ENCODE measurements around the gene FHL2. TPM values are rescaled to one million over a fixed set of nuclear protein-coding genes. Genes with fewer than 3 reads are reported as not detected.
A peak's percentile ranks its signal among the peaks of the same experiment; 100 is the strongest.

Gene FHL2
- total RNA-seq, 2 experiments from 2014 or later: 3.0 to 3.1 TPM

- no peak for DNase-seq
- Mint-ChIP-seq H3K9me3 (no peaks in the 10 kb centered on the region), H3K27me3 (peaks cover 52% of the 10 kb centered on the region), H3K4me3 (peak overlapping the region; percentile 21), H3K4me1 (peaks cover 6% of the 10 kb centered on the region), H3K36me3 (ENCODE audit: low read depth) (no peaks in the 10 kb centered on the region), H3K27ac (no peak overlapping the region)
- POLR2A ChIA-PET: interaction anchor here (1.4 kb wide), 1 partner anchor 9 kb away, joined by 3 read pairs; no protein-coding TSS in a partner anchor
- CTCF ChIA-PET: interaction anchor here (0.7 kb wide), 1 partner anchor 15 kb away, joined by 4 read pairs; no protein-coding TSS in a partner anchor
Observed at GRCh38 chr2:105400138-105400540, 1.3 kb upstream of the FHL2 start.

GRCh38 chr2:105399207-105399861 is 483 bp upstream of the FHL2 start:
- H3K27ac Mint-ChIP-seq: no peak overlapping the region
- peaks cover 49% of the 10 kb centered on the region for H3K27me3 Mint-ChIP-seq
- no peaks in the 10 kb centered on the region for H3K36me3 Mint-ChIP-seq (ENCODE audit: low read depth)
- ChIA-PET POLR2A (interaction anchor here (1.4 kb wide), 1 partner anchor 10 kb away, joined by 3 read pairs; no protein-coding TSS in a partner anchor), CTCF (interaction anchor here (1.1 to 1.9 kb wide), 4 partner anchors 10 to 121 kb away, joined by 3 to 7 read pairs (median 3); no protein-coding TSS in a partner anchor)
- peak overlapping the region; percentile 9 for H3K4me3 Mint-ChIP-seq
- H3K9me3 Mint-ChIP-seq: no peaks in the 10 kb centered on the region
- H3K4me1 Mint-ChIP-seq: peaks cover 6% of the 10 kb centered on the region
- no peak for DNase-seq

- ChIA-PET CTCF (interaction anchor here (1.0 to 1.9 kb wide), 4 partner anchors 8 to 123 kb away, joined by 3 to 7 read pairs (median 4); no protein-coding TSS in a partner anchor), POLR2A (no interaction called here)
- H3K27me3 Mint-ChIP-seq: peaks cover 44% of the 10 kb centered on the region
- DNase-seq: no peak
- H3K4me3 Mint-ChIP-seq: peak overlapping the region; percentile 72
- H3K4me1 Mint-ChIP-seq: peaks cover 6% of the 10 kb centered on the region
- no peaks in the 10 kb centered on the region for H3K36me3 Mint-ChIP-seq (ENCODE audit: low read depth)
- no peak overlapping the region for H3K27ac Mint-ChIP-seq
- no peaks in the 10 kb centered on the region for H3K9me3 Mint-ChIP-seq
Observed at GRCh38 chr2:105397953-105398335, 907 bp downstream of the FHL2 start.

GRCh38 chr2:105397025-105397722 is 1.7 kb downstream of the FHL2 start:
- no peaks in the 10 kb centered on the region for H3K36me3 Mint-ChIP-seq (ENCODE audit: low read depth)
- H3K27ac Mint-ChIP-seq: no peak overlapping the region
- DNase-seq: no peak
- peak overlapping the region; percentile 14 for H3K4me3 Mint-ChIP-seq
- H3K4me1 Mint-ChIP-seq: peaks cover 6% of the 10 kb centered on the region
- H3K9me3 Mint-ChIP-seq: no peaks in the 10 kb centered on the region
- peaks cover 44% of the 10 kb centered on the region for H3K27me3 Mint-ChIP-seq
- POLR2A ChIA-PET: no interaction called here
- CTCF ChIA-PET: no interaction called here

- no peak for DNase-seq
- no peak overlapping the region for H3K27ac Mint-ChIP-seq
- no peak overlapping the region for H3K4me3 Mint-ChIP-seq
- POLR2A ChIA-PET: no interaction called here
- H3K36me3 Mint-ChIP-seq (ENCODE audit: low read depth): no peaks in the 10 kb centered on the region
- H3K4me1 Mint-ChIP-seq: peaks cover 6% of the 10 kb centered on the region
- H3K9me3 Mint-ChIP-seq: no peaks in the 10 kb centered on the region
- peaks cover 44% of the 10 kb centered on the region for H3K27me3 Mint-ChIP-seq
- CTCF ChIA-PET: interaction anchor here (1.3 kb wide), 1 partner anchor 29 kb away, joined by 3 read pairs; no protein-coding TSS in a partner anchor
Observed at GRCh38 chr2:105396254-105397024, 2.4 kb downstream of the FHL2 start.

GRCh38 chr2:105395691-105396090 is 3.2 kb downstream of the FHL2 start:
- CTCF ChIA-PET: interaction anchor here (0.8 to 1.3 kb wide), 2 partner anchors 29 to 125 kb away, joined by 3 read pairs; no protein-coding TSS in a partner anchor
- peaks cover 41% of the 10 kb centered on the region for H3K27me3 Mint-ChIP-seq
- no peak for DNase-seq
- POLR2A ChIA-PET: no interaction called here
- peaks cover 6% of the 10 kb centered on the region for H3K4me1 Mint-ChIP-seq
- no peak overlapping the region for H3K27ac Mint-ChIP-seq
- H3K4me3 Mint-ChIP-seq: no peak overlapping the region
- H3K9me3 Mint-ChIP-seq: no peaks in the 10 kb centered on the region
- H3K36me3 Mint-ChIP-seq (ENCODE audit: low read depth): no peaks in the 10 kb centered on the region

GRCh38 chr2:105394951-105395611 is 3.8 kb downstream of the FHL2 start:
- H3K36me3 Mint-ChIP-seq (ENCODE audit: low read depth): no peaks in the 10 kb centered on the region
- POLR2A ChIA-PET: no interaction called here
- no peak overlapping the region for H3K27ac Mint-ChIP-seq
- DNase-seq: no peak
- H3K27me3 Mint-ChIP-seq: peaks cover 37% of the 10 kb centered on the region
- H3K4me3 Mint-ChIP-seq: no peak overlapping the region
- H3K4me1 Mint-ChIP-seq: peaks cover 6% of the 10 kb centered on the region
- no peaks in the 10 kb centered on the region for H3K9me3 Mint-ChIP-seq
- CTCF ChIA-PET: interaction anchor here (0.8 to 1.3 kb wide), 2 partner anchors 28 to 126 kb away, joined by 3 read pairs; no protein-coding TSS in a partner anchor

- Mint-ChIP-seq H3K4me1 (peaks cover 2% of the 10 kb centered on the region), H3K27ac (no peak overlapping the region), H3K4me3 (no peak overlapping the region), H3K27me3 (peaks cover 26% of the 10 kb centered on the region), H3K36me3 (ENCODE audit: low read depth) (no peaks in the 10 kb centered on the region), H3K9me3 (no peaks in the 10 kb centered on the region)
- ChIA-PET CTCF (interaction anchor here (1.0 kb wide), 1 partner anchor 52 kb away, joined by 4 read pairs; no protein-coding TSS in a partner anchor), POLR2A (no interaction called here)
- no peak for DNase-seq
Observed at GRCh38 chr2:105393373-105394055, 5.3 kb downstream of the FHL2 start.

GRCh38 chr2:105391763-105392662 is 6.8 kb downstream of the FHL2 start:
- H3K27ac Mint-ChIP-seq: no peak overlapping the region
- no peaks in the 10 kb centered on the region for H3K9me3 Mint-ChIP-seq
- H3K4me1 Mint-ChIP-seq: no peaks in the 10 kb centered on the region
- H3K27me3 Mint-ChIP-seq: peaks cover 13% of the 10 kb centered on the region
- H3K36me3 Mint-ChIP-seq (ENCODE audit: low read depth): no peaks in the 10 kb centered on the region
- ChIA-PET CTCF (interaction anchor here (0.7 kb wide), 1 partner anchor 364 kb away, joined by 4 read pairs; no protein-coding TSS in a partner anchor), POLR2A (no interaction called here)
- no peak for DNase-seq
- H3K4me3 Mint-ChIP-seq: no peak overlapping the region

GRCh38 chr2:105391058-105391627 is 7.7 kb downstream of the FHL2 start:
- no peak for DNase-seq
- Mint-ChIP-seq H3K27ac (no peak overlapping the region), H3K4me3 (no peak overlapping the region), H3K36me3 (ENCODE audit: low read depth) (no peaks in the 10 kb centered on the region), H3K4me1 (no peaks in the 10 kb centered on the region), H3K9me3 (no peaks in the 10 kb centered on the region), H3K27me3 (peaks cover 9% of the 10 kb centered on the region)
- POLR2A ChIA-PET: no interaction called here
- CTCF ChIA-PET: interaction anchor here (0.7 kb wide), 1 partner anchor 23 kb away, joined by 4 read pairs; no protein-coding TSS in a partner anchor

- CTCF ChIA-PET: interaction anchor here (0.7 to 1.4 kb wide), 2 partner anchors 8 to 23 kb away, joined by 4 read pairs; partner anchors contain the start of gene FHL2
- POLR2A ChIA-PET: no interaction called here
Observed at GRCh38 chr2:105390454-105390853, 8.4 kb downstream of the FHL2 start.

More at GRCh38 chr2:105390454-105390853, 8.4 kb downstream of the FHL2 start:
- Mint-ChIP-seq H3K9me3 (no peaks in the 10 kb centered on the region), H3K36me3 (ENCODE audit: low read depth) (no peaks in the 10 kb centered on the region), H3K4me3 (no peak overlapping the region), H3K27me3 (peaks cover 5% of the 10 kb centered on the region), H3K27ac (no peak overlapping the region), H3K4me1 (no peaks in the 10 kb centered on the region)
- no peak for DNase-seq
